ENCODE measurements around the gene ZNF627. TPM values are rescaled to one million over a fixed set of nuclear protein-coding genes. Genes with fewer than 3 reads are reported as not detected.
"Not testable (repeated sequence)": the region's sequence is repeated elsewhere in the genome, so short reads cannot be mapped to it uniquely, and the experiment has no call there.

Gene ZNF627
- total and polyA plus RNA-seq, 2 experiments from 2014 or later = 7.8 to 21.2 TPM

- Histone ChIP-seq H3K9me3 (ENCODE audit: low read depth) (no peaks in the 10 kb centered on the region), H2AFZ (no peak overlapping the region), H3K4me1 (ENCODE audit: insufficient read depth) (peaks cover 11% of the 10 kb centered on the region), H3K4me3 (no peak overlapping the region), H3K4me2 (no peak overlapping the region), H3K27me3 (no peaks in the 10 kb centered on the region), H3K9me2 (replicated peaks; ENCODE audit: insufficient read depth) (no peaks in the 10 kb centered on the region), H3K27ac (no peak overlapping the region), H4K20me1 (ENCODE audit: insufficient read depth, poor library complexity, severe bottlenecking) (peaks cover 17% of the 10 kb centered on the region), H3K79me2 (peaks cover 36% of the 10 kb centered on the region), H3K36me3 (replicated peaks; ENCODE audit: insufficient read depth, low read depth) (no peaks in the 10 kb centered on the region)
- no peak for TF ChIP-seq EZH2phosphoT487 (IDR thresholded peaks at IDR 0.05; ENCODE audit: low read depth, severe bottlenecking, unreplicated experiment)
- no peak for TF ChIP-seq CTCF (IDR thresholded peaks at IDR 0.05; ENCODE audit: poor library complexity)
- TF ChIP-seq EZH2 (IDR thresholded peaks at IDR 0.05; ENCODE audit: borderline replicate concordance) = no peak
- WGBS (ENCODE audit: low lambda C conversion rate, missing lambda C conversion rate) = 95% methylated on average over 10 of the region's 10 CpGs
- no peak for DNase-seq (ENCODE audit: low spot score)
Measured at GRCh38 chr19:11596156-11596555, 1.1 kb upstream of the ZNF627 start.

GRCh38 chr19:11598103-11598483 lies 810 bp downstream of the ZNF627 start:
- Histone ChIP-seq H3K9me2 (replicated peaks; ENCODE audit: insufficient read depth) (no peaks in the 10 kb centered on the region), H3K36me3 (replicated peaks; ENCODE audit: insufficient read depth, low read depth) (no peaks in the 10 kb centered on the region), H2AFZ (peak overlapping the region; percentile 39), H4K20me1 (ENCODE audit: insufficient read depth, poor library complexity, severe bottlenecking) (peaks cover 20% of the 10 kb centered on the region), H3K27me3 (no peaks in the 10 kb centered on the region), H3K4me2 (peak overlapping the region; percentile 85), H3K4me3 (peak overlapping the region; percentile 89), H3K9me3 (ENCODE audit: low read depth) (no peaks in the 10 kb centered on the region), H3K27ac (peak overlapping the region; percentile 98), H3K79me2 (peaks cover 56% of the 10 kb centered on the region), H3K4me1 (ENCODE audit: insufficient read depth) (peaks cover 11% of the 10 kb centered on the region)
- no peak for TF ChIP-seq CTCF (IDR thresholded peaks at IDR 0.05; ENCODE audit: poor library complexity)
- TF ChIP-seq EZH2 (IDR thresholded peaks at IDR 0.05; ENCODE audit: borderline replicate concordance) = no peak
- no peak for TF ChIP-seq EZH2phosphoT487 (IDR thresholded peaks at IDR 0.05; ENCODE audit: low read depth, severe bottlenecking, unreplicated experiment)
- DNase-seq (ENCODE audit: low spot score) = no peak
- 64% methylated on average over 10 of the region's 10 CpGs for whole genome bisulfite sequencing (ENCODE audit: low lambda C conversion rate, missing lambda C conversion rate)

- 98% methylated on average over 2 of the region's 2 CpGs for WGBS (ENCODE audit: low lambda C conversion rate, missing lambda C conversion rate)
- H3K27ac ChIP-seq = peak overlapping the region; percentile 98
- H4K20me1 ChIP-seq (ENCODE audit: insufficient read depth, poor library complexity, severe bottlenecking) = peaks cover 20% of the 10 kb centered on the region
- no peak for TF ChIP-seq EZH2 (IDR thresholded peaks at IDR 0.05; ENCODE audit: borderline replicate concordance)
- no peak for TF ChIP-seq CTCF (IDR thresholded peaks at IDR 0.05; ENCODE audit: poor library complexity)
- TF ChIP-seq EZH2phosphoT487 (IDR thresholded peaks at IDR 0.05; ENCODE audit: low read depth, severe bottlenecking, unreplicated experiment) = no peak
- H3K27me3 ChIP-seq = no peaks in the 10 kb centered on the region
- no peaks in the 10 kb centered on the region for H3K9me2 ChIP-seq (replicated peaks; ENCODE audit: insufficient read depth)
- H2AFZ ChIP-seq = no peak overlapping the region
- no peak for DNase-seq (ENCODE audit: low spot score)
- peak overlapping the region; percentile 89 for H3K4me3 ChIP-seq
- H3K4me2 ChIP-seq = peak overlapping the region; percentile 85
- H3K9me3 ChIP-seq (ENCODE audit: low read depth) = no peaks in the 10 kb centered on the region
- H3K79me2 ChIP-seq = peaks cover 62% of the 10 kb centered on the region
- H3K4me1 ChIP-seq (ENCODE audit: insufficient read depth) = peaks cover 11% of the 10 kb centered on the region
- H3K36me3 ChIP-seq (replicated peaks; ENCODE audit: insufficient read depth, low read depth) = no peaks in the 10 kb centered on the region
Measured at GRCh38 chr19:11598746-11599145, 1.5 kb downstream of the ZNF627 start.

GRCh38 chr19:11599704-11600103 lies 2.4 kb downstream of the ZNF627 start:
- H3K27ac ChIP-seq; DNase-seq (ENCODE audit: low spot score); H3K4me3 ChIP-seq; H2AFZ ChIP-seq; H3K27me3 ChIP-seq; H3K4me2 ChIP-seq; H3K9me2 ChIP-seq (replicated peaks; ENCODE audit: insufficient read depth); H3K36me3 ChIP-seq (replicated peaks; ENCODE audit: insufficient read depth, low read depth); H3K9me3 ChIP-seq (ENCODE audit: low read depth): not testable (repeated sequence)
- Histone ChIP-seq H3K4me1 (ENCODE audit: insufficient read depth) (peaks cover 11% of the 10 kb centered on the region), H3K79me2 (peaks cover 72% of the 10 kb centered on the region), H4K20me1 (ENCODE audit: insufficient read depth, poor library complexity, severe bottlenecking) (peaks cover 20% of the 10 kb centered on the region)
- WGBS (ENCODE audit: low lambda C conversion rate, missing lambda C conversion rate) = 98% methylated on average over 8 of the region's 8 CpGs

All from hepatocyte (in vitro differentiated cells).